GM13977 (cell line): ENCODE measurements around the gene RRBP1.

Experiments used
- DNase-seq: peaks from one replicate; pipeline ENCODE4 v3.0.0; 2012; ENCODE audit warnings: low spot score
- in situ Hi-C: fragments of 300-500 bp; cut with MboI; formaldehyde crosslinking; loops from one replicate; pipeline ENCODE4 v1.12.0; 2022; ENCODE audit warnings: low sequenced_read_pairs, low pct_unique_long_range_greater_than_20kb, mixed read lengths, inconsistent platforms; ENCODE audit not compliant: unreplicated experiment
- TF ChIP-seq, protein P1 (sequence below): IDR thresholded peaks from 2 replicates; pipeline ENCODE4 v1.5.1; 2012; ENCODE audit warnings: mild to moderate bottlenecking, control low read depth; ENCODE audit not compliant: insufficient read depth; ENCODE audit errors: extremely low read depth, missing control alignments

RRBP1 gene

DNA sequence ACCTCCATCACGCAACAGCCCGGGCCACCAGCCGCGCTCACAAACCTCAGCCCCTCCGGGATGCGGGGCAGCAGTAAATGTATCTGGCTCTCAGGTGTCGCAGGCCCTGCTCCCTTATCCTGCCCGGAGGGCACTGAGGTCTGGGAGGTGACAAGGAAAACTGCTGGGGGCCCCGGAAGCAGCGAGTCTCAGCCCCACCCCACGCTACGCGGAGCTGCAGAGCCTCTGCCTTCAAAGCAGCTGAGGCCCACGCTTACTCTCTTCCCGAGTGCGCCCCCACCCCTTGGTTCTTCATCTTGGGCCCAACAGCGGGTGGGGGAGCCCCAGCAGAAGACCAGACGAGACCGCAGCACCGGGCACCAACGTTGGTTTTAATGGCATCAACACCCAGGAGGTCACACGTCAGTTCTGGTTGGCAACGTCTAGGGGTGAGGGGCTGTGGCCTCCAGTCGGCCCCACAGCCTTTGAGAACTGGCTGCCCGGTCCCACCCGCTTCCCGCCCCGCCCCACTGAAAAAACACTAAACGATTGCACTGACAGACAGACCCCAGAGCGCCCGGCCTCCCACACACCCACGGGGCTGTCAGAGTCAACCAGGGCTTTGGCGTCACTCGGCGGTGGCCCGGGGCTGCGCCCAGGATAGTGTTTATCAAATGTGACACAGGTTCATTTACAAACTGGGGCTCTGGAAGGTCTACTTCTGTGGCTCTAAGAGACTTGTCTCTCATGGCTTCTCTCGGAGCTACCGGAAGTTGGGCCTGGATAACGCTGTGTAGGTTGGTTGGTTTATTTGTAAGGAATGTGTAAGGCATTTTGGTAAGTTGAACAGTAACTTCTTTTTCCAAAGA, 68.5 kb downstream of the RRBP1 start:
- in situ Hi-C loops: no loop called here
- DNase-seq: peak; percentile 11
- TF ChIP-seq, protein P1, sequence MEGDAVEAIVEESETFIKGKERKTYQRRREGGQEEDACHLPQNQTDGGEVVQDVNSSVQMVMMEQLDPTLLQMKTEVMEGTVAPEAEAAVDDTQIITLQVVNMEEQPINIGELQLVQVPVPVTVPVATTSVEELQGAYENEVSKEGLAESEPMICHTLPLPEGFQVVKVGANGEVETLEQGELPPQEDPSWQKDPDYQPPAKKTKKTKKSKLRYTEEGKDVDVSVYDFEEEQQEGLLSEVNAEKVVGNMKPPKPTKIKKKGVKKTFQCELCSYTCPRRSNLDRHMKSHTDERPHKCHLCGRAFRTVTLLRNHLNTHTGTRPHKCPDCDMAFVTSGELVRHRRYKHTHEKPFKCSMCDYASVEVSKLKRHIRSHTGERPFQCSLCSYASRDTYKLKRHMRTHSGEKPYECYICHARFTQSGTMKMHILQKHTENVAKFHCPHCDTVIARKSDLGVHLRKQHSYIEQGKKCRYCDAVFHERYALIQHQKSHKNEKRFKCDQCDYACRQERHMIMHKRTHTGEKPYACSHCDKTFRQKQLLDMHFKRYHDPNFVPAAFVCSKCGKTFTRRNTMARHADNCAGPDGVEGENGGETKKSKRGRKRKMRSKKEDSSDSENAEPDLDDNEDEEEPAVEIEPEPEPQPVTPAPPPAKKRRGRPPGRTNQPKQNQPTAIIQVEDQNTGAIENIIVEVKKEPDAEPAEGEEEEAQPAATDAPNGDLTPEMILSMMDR: no peak

DNA sequence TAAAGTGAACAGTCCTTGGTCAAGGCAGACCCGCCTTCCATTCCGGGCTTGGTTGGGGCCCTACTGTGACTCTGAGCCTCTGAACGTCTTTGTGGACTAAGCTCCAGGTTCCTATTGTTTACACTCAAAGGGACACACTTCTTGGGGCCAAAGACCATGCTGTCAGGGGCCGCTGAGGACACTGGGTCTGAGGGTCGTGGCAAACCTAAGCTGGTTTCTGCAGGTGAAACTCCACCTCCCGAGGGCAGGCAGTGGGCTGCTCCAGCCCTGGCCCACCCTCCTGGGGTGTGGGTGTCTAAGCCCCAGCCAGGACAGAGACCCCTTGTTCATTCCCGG, 69.1 kb downstream of the RRBP1 start:
- TF ChIP-seq, protein P1: no peak
- peak; percentile 6 for DNase-seq
- in situ Hi-C loops: no loop called here

DNA sequence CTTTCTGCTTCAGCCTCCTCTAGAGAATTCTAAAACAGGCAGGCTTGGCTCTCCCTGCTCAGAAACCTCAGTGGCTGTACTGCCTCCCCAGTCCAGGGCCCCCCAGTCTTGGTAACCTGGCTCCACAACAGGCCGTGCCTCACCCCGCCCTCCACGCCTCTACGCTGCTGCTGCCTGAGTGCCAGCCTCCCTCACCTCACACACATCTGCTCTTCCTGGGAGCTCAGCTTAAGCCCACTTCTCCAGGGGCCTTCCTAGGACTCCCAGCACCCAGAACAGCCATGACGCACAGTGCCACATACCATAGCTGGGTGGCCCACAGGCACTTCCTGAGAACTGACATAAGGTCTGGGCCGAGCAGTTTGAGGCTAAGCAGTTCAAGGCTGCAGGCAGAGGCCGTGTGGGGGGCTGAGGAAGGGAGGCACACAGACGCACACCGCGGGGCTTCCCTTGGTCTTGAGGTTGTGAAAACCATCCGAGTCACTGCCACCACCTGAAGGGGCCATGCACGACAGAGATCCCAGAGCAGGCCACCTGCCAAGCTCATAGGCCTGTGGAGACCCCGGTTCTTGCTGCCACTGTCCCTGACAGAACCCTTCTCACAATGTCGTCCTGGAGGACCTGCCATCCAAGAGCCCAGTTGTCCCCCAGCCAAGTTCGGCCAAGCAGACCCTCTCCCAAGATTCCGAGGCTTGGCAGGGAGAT, 69.6 kb downstream of the RRBP1 start:
- peak; percentile 8 for DNase-seq
- in situ Hi-C loops: no loop called here
- TF ChIP-seq, protein P1: no peak

DNA sequence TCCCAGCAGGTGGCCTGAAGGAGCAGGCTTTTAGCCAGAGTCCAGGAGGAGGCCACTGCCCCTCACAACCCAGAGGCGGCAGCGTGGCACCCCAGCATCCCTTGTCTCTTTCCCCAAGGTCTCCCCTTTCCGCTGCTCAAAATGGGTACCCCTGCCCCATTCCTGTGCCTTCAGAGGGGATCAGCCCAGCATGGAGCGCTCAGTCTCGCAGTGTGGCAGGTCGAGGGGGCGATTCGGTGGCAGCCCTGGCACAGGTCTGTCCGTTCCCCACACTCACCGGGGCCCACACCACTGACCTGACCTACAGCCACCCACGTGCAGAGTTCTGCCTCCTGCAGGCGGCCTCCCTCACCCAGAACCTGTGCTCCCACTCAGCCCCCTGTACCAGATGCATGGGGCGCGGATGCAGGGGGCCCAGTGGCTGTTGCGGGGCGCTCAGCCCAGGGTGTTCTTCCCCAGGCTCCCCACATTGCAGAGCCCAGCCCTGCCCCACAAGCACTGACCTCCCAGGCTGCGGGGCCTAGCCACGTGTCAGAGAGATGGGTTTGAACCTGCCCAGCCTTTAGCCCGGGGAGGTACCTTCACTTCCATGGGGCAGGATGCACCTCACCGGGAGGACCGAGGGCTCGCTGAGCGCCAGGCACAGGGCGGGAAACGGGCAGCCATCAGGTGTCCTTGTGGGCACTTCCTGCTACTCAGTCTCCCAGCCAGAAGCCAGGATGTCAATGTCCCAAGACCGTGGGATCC, 70.3 kb downstream of the RRBP1 start:
- DNase-seq: peak; percentile 33
- in situ Hi-C loops: no loop called here
- TF ChIP-seq, protein P1: peak; percentile 36

DNA sequence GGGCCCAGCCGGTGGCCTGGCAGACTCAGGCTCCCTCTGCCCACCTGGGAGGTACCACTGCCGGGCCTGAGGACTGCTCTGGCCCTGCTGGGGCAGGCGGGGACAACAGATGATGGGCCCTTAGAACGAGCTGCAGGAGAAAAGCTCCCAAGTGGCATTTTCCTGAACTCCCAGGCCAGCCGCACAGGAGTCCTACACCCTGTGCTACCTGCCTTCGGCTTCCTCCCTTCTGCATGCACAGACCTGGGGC, 70.8 kb downstream of the RRBP1 start:
- DNase-seq: no peak

More for the DNA sequence above, 70.8 kb downstream of the RRBP1 start:
- in situ Hi-C loops: no loop called here
- TF ChIP-seq, protein P1: no peak
